GM12878 (cell line): ENCODE measurements around the gene EBF3. TPM values are rescaled to one million over a fixed set of nuclear protein-coding genes. Genes with fewer than 3 reads are reported as not detected.

ENCODE experiments used
- ATAC-seq: fragments of 200-7000 bp; cut with Tn5 transposase; 3 replicates; pipeline ENCODE4 v1.9.1; 2020; ENCODE audit warnings: mild to moderate bottlenecking, moderate library complexity
- BruUV-seq: library from RNA; stranded (reverse); fragments of 400-500 nt; replicated peaks from 2 replicates; lab custom pipeline; 2021; lab: Mats Ljungman, UMichigan
- CTCF ChIA-PET: fragments of 300-600 bp; sonication (Branson Sonifier 250); formaldehyde crosslinking; extraction: SDS; loops from one replicate; lab custom pipeline; 2021; ENCODE audit warnings: inconsistent platforms; lab: Yijun Ruan, JAX
- POLR2A ChIA-PET: fragments of 350-600 bp; formaldehyde crosslinking; extraction: SDS; loops from one replicate; lab custom pipeline; 2021; ENCODE audit warnings: inconsistent platforms; lab: Charles Lee
- RAD21 ChIA-PET: fragments of 300-600 bp; sonication (Branson Sonifier 250); formaldehyde crosslinking; loops from one replicate; lab custom pipeline; 2023; ENCODE audit warnings: antibody characterized with exemption; ENCODE audit not compliant: unreplicated experiment; lab: Charles Lee
- SMC1A ChIA-PET: fragments of 300-600 bp; sonication (Branson Sonifier 250); formaldehyde crosslinking; loops from one replicate; lab custom pipeline; 2023; ENCODE audit not compliant: unreplicated experiment, uncharacterized antibody; lab: Charles Lee
- DNase-seq: peaks from one replicate; pipeline ENCODE4 v3.0.0-alpha.2; 2011; ENCODE audit warnings: low read depth, low spot score
- FAIRE-seq: peaks from 3 replicates; lab custom pipeline; 2011; peaks lifted over from hg19 to GRCh38; lab: Jason Lieb, UNC
- H2AFZ ChIP-seq: 2 replicates; pipeline ENCODE4 v1.6.0; 2011; ENCODE audit warnings: low read depth, low read length, control low read depth; ENCODE audit not compliant: control insufficient read depth
- H3K27ac ChIP-seq: 2 replicates; pipeline ENCODE4 v1.5.1; 2011; ENCODE audit warnings: control low read depth; ENCODE audit not compliant: control insufficient read depth, insufficient read depth
- H3K27me3 ChIP-seq, 2 experiments: replicated peaks in 1 of 2; 2 replicates each; pipeline versions ENCODE4 v1.6.0 to v1.6.1; 2011; ENCODE audit warnings: low read length in 1 of 2; ENCODE audit not compliant: control insufficient read depth in 2 of 2, insufficient read depth in 2 of 2
- H3K36me3 ChIP-seq, 2 experiments: 2 replicates each; pipeline ENCODE4 v1.5.1; 2011; ENCODE audit warnings: low read length in 1 of 2; ENCODE audit not compliant: control insufficient read depth in 2 of 2, insufficient read depth in 2 of 2
- H3K4me1 ChIP-seq: 2 replicates; pipeline ENCODE4 v1.6.1; 2011; ENCODE audit warnings: mild to moderate bottlenecking, low read length, moderate library complexity, mixed read lengths; ENCODE audit not compliant: control insufficient read depth, insufficient read depth
- H3K4me2 ChIP-seq: 2 replicates; pipeline ENCODE4 v1.6.0; 2011; ENCODE audit warnings: control low read depth; ENCODE audit not compliant: control insufficient read depth, insufficient read depth
- H3K4me3 ChIP-seq: fragments of 200-600 bp; sonication (generic); 2 replicates; pipeline ENCODE4 v1.5.1; 2016
- H3K79me2 ChIP-seq: 2 replicates; pipeline ENCODE4 v1.6.0; 2011; ENCODE audit warnings: low read length; ENCODE audit not compliant: control insufficient read depth, insufficient read depth
- H3K9ac ChIP-seq: 2 replicates; pipeline ENCODE4 v1.8.0; 2011; ENCODE audit warnings: low read length, control low read depth, mixed read lengths; ENCODE audit not compliant: control insufficient read depth, insufficient read depth
- H3K9me3 ChIP-seq: replicated peaks from 3 replicates; pipeline ENCODE4 v1.5.1; 2011; ENCODE audit warnings: mild to moderate bottlenecking, low read length; ENCODE audit not compliant: control insufficient read depth, insufficient read depth
- H4K20me1 ChIP-seq: 2 replicates; pipeline ENCODE4 v1.6.0; 2011; ENCODE audit not compliant: control insufficient read depth, insufficient read depth
- CHD4 ChIP-seq: fragments of 200-600 bp; sonication (generic); IDR thresholded peaks from 2 replicates; pipeline ENCODE4 v1.6.1; 2016; ENCODE audit warnings: mild to moderate bottlenecking
- ESRRA ChIP-seq: IDR thresholded peaks from 2 replicates; pipeline ENCODE4 v1.6.1; 2012; ENCODE audit warnings: mild to moderate bottlenecking, low read length, improper control_type of control experiment
- ETV6 ChIP-seq, 2 experiments: fragments of 450-650 bp in 1 of 2; IDR thresholded peaks in 1 of 2; conservative IDR thresholded peaks in 1 of 2; 2 replicates each; pipeline ENCODE4 v1.6.1; 2014; ENCODE audit warnings: antibody characterized with exemption in 1 of 2, borderline replicate concordance in 1 of 2, low read depth in 1 of 2, mild to moderate bottlenecking in 1 of 2, moderate library complexity in 1 of 2
- GATAD2B ChIP-seq: fragments of 450-650 bp; conservative IDR thresholded peaks from 2 replicates; pipeline ENCODE4 v1.6.1; 2017; ENCODE audit warnings: low read depth, mild to moderate bottlenecking, moderate library complexity
- HDAC6 ChIP-seq: fragments of 200-600 bp; sonication (generic); IDR thresholded peaks from one replicate; pipeline ENCODE4 v1.8.0; 2017; ENCODE audit warnings: antibody characterized with exemption; ENCODE audit not compliant: unreplicated experiment
- KDM1A ChIP-seq: fragments of 200-600 bp; sonication (generic); IDR thresholded peaks from 2 replicates; pipeline ENCODE4 v1.6.1; 2016; ENCODE audit warnings: borderline replicate concordance
- MYB ChIP-seq: fragments of 150-350 bp; IDR thresholded peaks from 2 replicates; pipeline ENCODE4 v1.6.1; 2014; ENCODE audit warnings: mild to moderate bottlenecking, low read depth, low read length, borderline replicate concordance
- NFYA ChIP-seq: IDR thresholded peaks from 2 replicates; pipeline ENCODE4 v1.6.1; 2011; ENCODE audit warnings: low read depth, mild to moderate bottlenecking, low read length, improper control_type of control experiment, borderline replicate concordance
- RB1 ChIP-seq: fragments of 450-650 bp; formaldehyde crosslinking; IDR thresholded peaks from 2 replicates; pipeline ENCODE4 v1.6.1; 2017; ENCODE audit warnings: mild to moderate bottlenecking, borderline replicate concordance
- SMAD1 ChIP-seq: fragments of 450-650 bp; IDR thresholded peaks from 2 replicates; pipeline ENCODE4 v1.6.1; 2018; ENCODE audit warnings: mild to moderate bottlenecking, low read depth; ENCODE audit not compliant: partially characterized antibody
- SMAD5 ChIP-seq: IDR thresholded peaks from 2 replicates; pipeline ENCODE4 v1.6.1; 2016; ENCODE audit warnings: antibody characterized with exemption, low read depth
- SMC3 ChIP-seq: IDR thresholded peaks from 2 replicates; pipeline ENCODE4 v1.6.1; 2011; ENCODE audit warnings: low read length, improper control_type of control experiment, borderline replicate concordance
- STAT1 ChIP-seq: fragments of 450-650 bp; conservative IDR thresholded peaks from 2 replicates; pipeline ENCODE4 v1.6.1; 2014; ENCODE audit warnings: antibody characterized with exemption, mild to moderate bottlenecking
- TCF12 ChIP-seq: IDR thresholded peaks from 2 replicates; pipeline ENCODE4 v1.6.1; 2011; ENCODE audit warnings: low read depth, mild to moderate bottlenecking, low read length
- ZNF217 ChIP-seq: fragments of 450-650 bp; IDR thresholded peaks from 2 replicates; pipeline ENCODE4 v1.6.1; 2017; ENCODE audit warnings: antibody characterized with exemption, mild to moderate bottlenecking
- ZNF384 ChIP-seq: IDR thresholded peaks from 2 replicates; pipeline ENCODE4 v1.6.1; 2012; ENCODE audit warnings: low read depth, mild to moderate bottlenecking, low read length, improper control_type of control experiment, borderline replicate concordance
- ZSCAN29 ChIP-seq: fragments of 450-650 bp; IDR thresholded peaks from 2 replicates; pipeline ENCODE4 v1.6.1; 2017; ENCODE audit warnings: mild to moderate bottlenecking, moderate library complexity
- WGBS: methylation state at CpG from one replicate; pipeline ENCODE4 v1.1.6; 2016; ENCODE audit warnings: low lambda C conversion rate; ENCODE audit not compliant: insufficient replicate concordance, insufficient coverage; ENCODE audit errors: missing lambda C conversion rate; 5-methylcytosine and 5-hydroxymethylcytosine counted together
- in situ Hi-C: fragments of 300-500 bp; cut with MboI; formaldehyde crosslinking; loops from 9 replicates; pipeline ENCODE4 v1.14.3; 2018; ENCODE audit warnings: mixed read lengths
- intact Hi-C: fragments of 100-400 bp; cut with micrococcal nuclease; formaldehyde crosslinking; loops from one replicate; pipeline ENCODE4 v1.14.2; 2022; ENCODE audit not compliant: unreplicated experiment
- polyA plus RNA-seq, 11 experiments: library from polyadenylated mRNA; depleted of rRNA in 4 of 11; unstranded in 6 of 11; stranded (reverse) in 5 of 11; fragments of >200 nt; fragmentation: Nextera tagmentation in 4 of 11; fragmentation: Illumina TruSeq in 1 of 11; extraction: Ambion mirVana in 4 of 11; extraction: Trizol in 1 of 11; gene quantifications; 1 replicate in 1 of 11; 2 replicates in 10 of 11; pipeline versions ENCODE4 v1.2.1 to v1.2.3, GENCODE V29; 2011 to 2016; ENCODE audit warnings: inconsistent platforms in 2 of 11, missing spikeins in 2 of 11, low read depth in 1 of 11
- total RNA-seq, 4 experiments: library from RNA; depleted of rRNA in 3 of 4; stranded (reverse); fragments of >200 nt in 3 of 4; fragmentation: Illumina TruSeq in 1 of 4; extraction: Trizol in 1 of 4; gene quantifications; 2 replicates each; pipeline versions ENCODE4 v1.2.1 to v1.2.3, GENCODE V29; 2013 to 2021
- TF ChIP-seq, protein P1 (sequence below), 3 experiments: IDR thresholded peaks in 2 of 3; conservative IDR thresholded peaks in 1 of 3; 2 replicates each; pipeline ENCODE4 v1.5.1; 2011; ENCODE audit warnings: low read depth in 3 of 3, low read length in 3 of 3, mild to moderate bottlenecking in 3 of 3, control low read depth in 2 of 3, moderate library complexity in 2 of 3, inconsistent platforms in 1 of 3, mixed read lengths in 1 of 3; ENCODE audit not compliant: control insufficient read depth in 2 of 3, insufficient read depth in 1 of 3; ENCODE audit errors: extremely low read depth in 1 of 3
- TF ChIP-seq, protein P2 (sequence below): fragments of 450-650 bp; IDR thresholded peaks from 2 replicates; pipeline ENCODE4 v1.6.1; 2018; ENCODE audit warnings: borderline replicate concordance, mild to moderate bottlenecking; ENCODE audit not compliant: partially characterized antibody
- TF ChIP-seq, protein P3 (sequence below): fragments of 450-650 bp; IDR thresholded peaks from 2 replicates; pipeline ENCODE4 v1.6.1; 2018; ENCODE audit warnings: mild to moderate bottlenecking, low read depth, moderate library complexity; ENCODE audit not compliant: partially characterized antibody

Gene EBF3
- total and polyA plus RNA-seq, 10 of the 15 experiments (the other 5 are each of a cell fraction or from before 2014, with no cell fraction given), result not detected

DNA sequence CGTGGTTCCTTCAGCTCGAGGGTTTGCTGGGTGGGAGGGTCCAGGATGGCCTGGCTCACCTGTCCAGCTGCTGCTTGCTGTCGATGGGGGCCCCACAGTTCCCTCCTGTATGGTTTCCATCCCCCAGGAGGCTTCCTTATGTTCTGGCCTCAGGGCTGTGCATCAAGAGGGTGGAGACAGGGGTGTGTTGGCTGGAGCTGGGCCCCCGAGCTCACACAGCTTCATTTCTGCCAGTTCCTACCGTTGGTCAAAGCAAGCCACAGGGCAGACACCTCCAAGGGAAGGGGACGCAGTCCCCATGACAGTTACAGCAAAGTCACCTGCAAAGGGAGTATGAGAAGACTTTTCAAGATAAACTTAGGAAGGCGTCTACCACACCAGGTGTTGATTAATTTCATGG lies 156.9 kb downstream of the EBF3 start:
- H3K4me2 ChIP-seq, result no peak overlapping the region
- no peak overlapping the region for H3K9ac ChIP-seq
- RAD21 ChIA-PET, result no interaction called here
- FAIRE-seq, result no peak
- no peaks in the 10 kb centered on the region for H3K36me3 ChIP-seq
- no peak for DNase-seq
- H3K79me2 ChIP-seq, result no peaks in the 10 kb centered on the region
- intact Hi-C loops, result no loop called here
- no peak overlapping the region for H3K27ac ChIP-seq
- H3K27me3 ChIP-seq, result no peaks in the 10 kb centered on the region
- no peak overlapping the region for H3K4me3 ChIP-seq
- in situ Hi-C loops, result no loop called here
- no peaks in the 10 kb centered on the region for H3K4me1 ChIP-seq
- POLR2A ChIA-PET, result no interaction called here
- no peak overlapping the region for H2AFZ ChIP-seq
- H3K9me3 ChIP-seq, result no peaks in the 10 kb centered on the region
- H4K20me1 ChIP-seq, result no peaks in the 10 kb centered on the region
- TF ChIP-seq ZNF384, result no peak
- TF ChIP-seq NFYA, result no peak
- TF ChIP-seq ETV6 (conservative IDR thresholded peaks at IDR 0.05 in 1 of 2, IDR thresholded peaks at IDR 0.05 in 1 of 2; ENCODE audit: borderline replicate concordance in 1 of 2, low read depth in 1 of 2), result no peak
- TF ChIP-seq HDAC6, result no peak
- TF ChIP-seq GATAD2B, result no peak
- no peak for TF ChIP-seq ESRRA
- TF ChIP-seq ZNF217, result no peak
- TF ChIP-seq, protein P1, sequence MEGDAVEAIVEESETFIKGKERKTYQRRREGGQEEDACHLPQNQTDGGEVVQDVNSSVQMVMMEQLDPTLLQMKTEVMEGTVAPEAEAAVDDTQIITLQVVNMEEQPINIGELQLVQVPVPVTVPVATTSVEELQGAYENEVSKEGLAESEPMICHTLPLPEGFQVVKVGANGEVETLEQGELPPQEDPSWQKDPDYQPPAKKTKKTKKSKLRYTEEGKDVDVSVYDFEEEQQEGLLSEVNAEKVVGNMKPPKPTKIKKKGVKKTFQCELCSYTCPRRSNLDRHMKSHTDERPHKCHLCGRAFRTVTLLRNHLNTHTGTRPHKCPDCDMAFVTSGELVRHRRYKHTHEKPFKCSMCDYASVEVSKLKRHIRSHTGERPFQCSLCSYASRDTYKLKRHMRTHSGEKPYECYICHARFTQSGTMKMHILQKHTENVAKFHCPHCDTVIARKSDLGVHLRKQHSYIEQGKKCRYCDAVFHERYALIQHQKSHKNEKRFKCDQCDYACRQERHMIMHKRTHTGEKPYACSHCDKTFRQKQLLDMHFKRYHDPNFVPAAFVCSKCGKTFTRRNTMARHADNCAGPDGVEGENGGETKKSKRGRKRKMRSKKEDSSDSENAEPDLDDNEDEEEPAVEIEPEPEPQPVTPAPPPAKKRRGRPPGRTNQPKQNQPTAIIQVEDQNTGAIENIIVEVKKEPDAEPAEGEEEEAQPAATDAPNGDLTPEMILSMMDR (IDR thresholded peaks at IDR 0.05 in 2 of 3, conservative IDR thresholded peaks at IDR 0.05 in 1 of 3; ENCODE audit: control insufficient read depth in 2 of 3, extremely low read depth in 1 of 3, insufficient read depth in 1 of 3, low read depth in 3 of 3, low read length in 3 of 3), result no peak
- TF ChIP-seq SMAD5, result no peak
- no peak for TF ChIP-seq ZSCAN29
- no peak for TF ChIP-seq CHD4
- TF ChIP-seq MYB, result no peak
- no peak for TF ChIP-seq TCF12
- TF ChIP-seq, protein P2, sequence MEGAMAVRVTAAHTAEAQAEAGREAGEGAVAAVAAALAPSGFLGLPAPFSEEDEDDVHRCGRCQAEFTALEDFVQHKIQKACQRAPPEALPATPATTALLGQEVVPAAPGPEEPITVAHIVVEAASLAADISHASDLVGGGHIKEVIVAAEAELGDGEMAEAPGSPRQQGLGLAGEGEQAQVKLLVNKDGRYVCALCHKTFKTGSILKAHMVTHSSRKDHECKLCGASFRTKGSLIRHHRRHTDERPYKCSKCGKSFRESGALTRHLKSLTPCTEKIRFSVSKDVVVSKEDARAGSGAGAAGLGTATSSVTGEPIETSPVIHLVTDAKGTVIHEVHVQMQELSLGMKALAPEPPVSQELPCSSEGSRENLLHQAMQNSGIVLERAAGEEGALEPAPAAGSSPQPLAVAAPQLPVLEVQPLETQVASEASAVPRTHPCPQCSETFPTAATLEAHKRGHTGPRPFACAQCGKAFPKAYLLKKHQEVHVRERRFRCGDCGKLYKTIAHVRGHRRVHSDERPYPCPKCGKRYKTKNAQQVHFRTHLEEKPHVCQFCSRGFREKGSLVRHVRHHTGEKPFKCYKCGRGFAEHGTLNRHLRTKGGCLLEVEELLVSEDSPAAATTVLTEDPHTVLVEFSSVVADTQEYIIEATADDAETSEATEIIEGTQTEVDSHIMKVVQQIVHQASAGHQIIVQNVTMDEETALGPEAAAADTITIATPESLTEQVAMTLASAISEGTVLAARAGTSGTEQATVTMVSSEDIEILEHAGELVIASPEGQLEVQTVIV, result no peak
- no peak for TF ChIP-seq SMC3
- TF ChIP-seq RB1, result no peak
- TF ChIP-seq SMAD1, result no peak
- no peak for TF ChIP-seq KDM1A
- no peak for TF ChIP-seq STAT1
- TF ChIP-seq, protein P3, sequence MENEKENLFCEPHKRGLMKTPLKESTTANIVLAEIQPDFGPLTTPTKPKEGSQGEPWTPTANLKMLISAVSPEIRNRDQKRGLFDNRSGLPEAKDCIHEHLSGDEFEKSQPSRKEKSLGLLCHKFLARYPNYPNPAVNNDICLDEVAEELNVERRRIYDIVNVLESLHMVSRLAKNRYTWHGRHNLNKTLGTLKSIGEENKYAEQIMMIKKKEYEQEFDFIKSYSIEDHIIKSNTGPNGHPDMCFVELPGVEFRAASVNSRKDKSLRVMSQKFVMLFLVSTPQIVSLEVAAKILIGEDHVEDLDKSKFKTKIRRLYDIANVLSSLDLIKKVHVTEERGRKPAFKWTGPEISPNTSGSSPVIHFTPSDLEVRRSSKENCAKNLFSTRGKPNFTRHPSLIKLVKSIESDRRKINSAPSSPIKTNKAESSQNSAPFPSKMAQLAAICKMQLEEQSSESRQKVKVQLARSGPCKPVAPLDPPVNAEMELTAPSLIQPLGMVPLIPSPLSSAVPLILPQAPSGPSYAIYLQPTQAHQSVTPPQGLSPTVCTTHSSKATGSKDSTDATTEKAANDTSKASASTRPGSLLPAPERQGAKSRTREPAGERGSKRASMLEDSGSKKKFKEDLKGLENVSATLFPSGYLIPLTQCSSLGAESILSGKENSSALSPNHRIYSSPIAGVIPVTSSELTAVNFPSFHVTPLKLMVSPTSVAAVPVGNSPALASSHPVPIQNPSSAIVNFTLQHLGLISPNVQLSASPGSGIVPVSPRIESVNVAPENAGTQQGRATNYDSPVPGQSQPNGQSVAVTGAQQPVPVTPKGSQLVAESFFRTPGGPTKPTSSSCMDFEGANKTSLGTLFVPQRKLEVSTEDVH, result no peak
- CTCF ChIA-PET, result no interaction called here
- 8% methylated on average over 7 of the region's 7 CpGs for WGBS
- ATAC-seq, result no peak
- SMC1A ChIA-PET, result no interaction called here
- no TSS peak for BruUV-seq
